ENCODE measurements around the gene L1CAM. TPM values are rescaled to one million over a fixed set of nuclear protein-coding genes. Genes with fewer than 3 reads are reported as not detected.

Gene L1CAM
- total and polyA plus RNA-seq, 4 donors: 0.19 to 0.83 (median 0.47) TPM

DNA sequence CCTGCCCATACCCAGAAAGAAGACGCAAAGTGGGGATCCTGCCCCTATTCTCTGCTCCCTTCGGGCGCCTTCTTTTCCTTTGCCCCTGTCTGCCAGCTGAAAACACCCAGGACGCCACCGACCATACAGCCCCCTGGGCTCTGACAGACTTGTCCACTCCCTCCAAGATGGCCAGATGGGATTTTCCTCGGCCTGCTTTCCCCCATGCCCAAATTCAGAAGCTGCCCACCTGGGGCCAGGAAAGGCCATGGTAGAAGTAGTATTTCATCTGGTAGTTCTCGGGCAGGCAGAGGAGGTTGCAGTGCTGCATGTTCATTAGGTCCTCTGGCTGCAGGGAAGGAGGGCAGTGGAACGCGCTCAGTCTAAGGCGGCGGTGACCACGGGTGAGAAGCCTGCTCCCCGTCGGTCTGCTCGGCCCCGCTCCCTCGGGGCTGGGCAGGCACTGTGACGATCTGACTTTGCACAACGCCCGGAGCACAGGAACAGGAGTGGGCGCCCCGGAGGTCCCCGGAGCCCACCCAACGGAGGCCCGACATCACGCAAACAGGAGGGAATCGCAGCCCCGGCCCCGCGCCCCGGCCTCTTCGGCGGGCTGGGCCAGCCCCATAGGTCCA, 48.3 kb upstream of the L1CAM start:
- Histone ChIP-seq H3K9ac (ENCODE audit: insufficient read depth in 1 of 2, low read length in 2 of 2) (no peak overlapping the region), H3K27ac (ENCODE audit: low read depth in 1 of 2, low read length in 1 of 2) (peak overlapping the region; percentile 42 to 66), H3K36me3 (ENCODE audit: control insufficient read depth in 4 of 4, insufficient read depth in 4 of 4, low read length in 4 of 4) (peaks cover 0 to 11% (median 4%) of the 10 kb centered on the region in 4 donors), H3K4me1 (ENCODE audit: control insufficient read depth in 5 of 5, insufficient read depth in 5 of 5, low read length in 5 of 5) (peaks cover 0 to 8% (median 0%) of the 10 kb centered on the region in 5 donors), H3K27me3 (ENCODE audit: control insufficient read depth in 3 of 3, insufficient read depth in 3 of 3, low read length in 2 of 3) (no peaks in the 10 kb centered on the region), H3K4me3 (peak overlapping the region; percentile 72), H3K9me3 (ENCODE audit: control insufficient read depth in 4 of 4, insufficient read depth in 3 of 4, low read length in 3 of 4) (peaks cover 0 to 3% (median under 1%) of the 10 kb centered on the region in 4 donors)
- ATAC-seq (ENCODE audit: insufficient read depth, low FRiP score): peak; percentile 4
- TF ChIP-seq, protein P1, sequence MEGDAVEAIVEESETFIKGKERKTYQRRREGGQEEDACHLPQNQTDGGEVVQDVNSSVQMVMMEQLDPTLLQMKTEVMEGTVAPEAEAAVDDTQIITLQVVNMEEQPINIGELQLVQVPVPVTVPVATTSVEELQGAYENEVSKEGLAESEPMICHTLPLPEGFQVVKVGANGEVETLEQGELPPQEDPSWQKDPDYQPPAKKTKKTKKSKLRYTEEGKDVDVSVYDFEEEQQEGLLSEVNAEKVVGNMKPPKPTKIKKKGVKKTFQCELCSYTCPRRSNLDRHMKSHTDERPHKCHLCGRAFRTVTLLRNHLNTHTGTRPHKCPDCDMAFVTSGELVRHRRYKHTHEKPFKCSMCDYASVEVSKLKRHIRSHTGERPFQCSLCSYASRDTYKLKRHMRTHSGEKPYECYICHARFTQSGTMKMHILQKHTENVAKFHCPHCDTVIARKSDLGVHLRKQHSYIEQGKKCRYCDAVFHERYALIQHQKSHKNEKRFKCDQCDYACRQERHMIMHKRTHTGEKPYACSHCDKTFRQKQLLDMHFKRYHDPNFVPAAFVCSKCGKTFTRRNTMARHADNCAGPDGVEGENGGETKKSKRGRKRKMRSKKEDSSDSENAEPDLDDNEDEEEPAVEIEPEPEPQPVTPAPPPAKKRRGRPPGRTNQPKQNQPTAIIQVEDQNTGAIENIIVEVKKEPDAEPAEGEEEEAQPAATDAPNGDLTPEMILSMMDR (IDR thresholded peaks at IDR 0.05; ENCODE audit: control extremely low read depth, extremely low read depth): no peak
- no peak for DNase-seq
- 19 to 20% methylated on average over 7 to 33 of the region's 33 CpGs for WGBS, 2 donors

GRCh38 chrX:153933748-153934147, 47.8 kb upstream of the L1CAM start:
- H3K27me3 ChIP-seq (ENCODE audit: control insufficient read depth in 3 of 3, insufficient read depth in 3 of 3, low read length in 2 of 3): no peaks in the 10 kb centered on the region
- ATAC-seq (ENCODE audit: insufficient read depth, low FRiP score) (no peak), DNase-seq (no peak)
- WGBS, 2 donors: 42 to 48% methylated on average over 6 to 7 of the region's 7 CpGs
- peaks cover 0 to 8% (median 0%) of the 10 kb centered on the region in 5 donors for H3K4me1 ChIP-seq (ENCODE audit: control insufficient read depth in 5 of 5, insufficient read depth in 5 of 5, low read length in 5 of 5)
- H3K36me3 ChIP-seq (ENCODE audit: control insufficient read depth in 4 of 4, insufficient read depth in 4 of 4, low read length in 4 of 4): peaks cover 0 to 11% (median 4%) of the 10 kb centered on the region in 4 donors
- peaks cover 0 to 3% (median 1%) of the 10 kb centered on the region in 4 donors for H3K9me3 ChIP-seq (ENCODE audit: control insufficient read depth in 4 of 4, insufficient read depth in 3 of 4, low read length in 3 of 4)
- H3K9ac ChIP-seq (ENCODE audit: insufficient read depth in 1 of 2, low read length in 2 of 2): no peak overlapping the region
- peak overlapping the region; percentile 72 for H3K4me3 ChIP-seq
- peak overlapping the region; percentile 33 to 42 for H3K27ac ChIP-seq (ENCODE audit: low read depth in 1 of 2, low read length in 1 of 2)
- TF ChIP-seq, protein P1 (IDR thresholded peaks at IDR 0.05; ENCODE audit: control extremely low read depth, extremely low read depth): no peak

DNA sequence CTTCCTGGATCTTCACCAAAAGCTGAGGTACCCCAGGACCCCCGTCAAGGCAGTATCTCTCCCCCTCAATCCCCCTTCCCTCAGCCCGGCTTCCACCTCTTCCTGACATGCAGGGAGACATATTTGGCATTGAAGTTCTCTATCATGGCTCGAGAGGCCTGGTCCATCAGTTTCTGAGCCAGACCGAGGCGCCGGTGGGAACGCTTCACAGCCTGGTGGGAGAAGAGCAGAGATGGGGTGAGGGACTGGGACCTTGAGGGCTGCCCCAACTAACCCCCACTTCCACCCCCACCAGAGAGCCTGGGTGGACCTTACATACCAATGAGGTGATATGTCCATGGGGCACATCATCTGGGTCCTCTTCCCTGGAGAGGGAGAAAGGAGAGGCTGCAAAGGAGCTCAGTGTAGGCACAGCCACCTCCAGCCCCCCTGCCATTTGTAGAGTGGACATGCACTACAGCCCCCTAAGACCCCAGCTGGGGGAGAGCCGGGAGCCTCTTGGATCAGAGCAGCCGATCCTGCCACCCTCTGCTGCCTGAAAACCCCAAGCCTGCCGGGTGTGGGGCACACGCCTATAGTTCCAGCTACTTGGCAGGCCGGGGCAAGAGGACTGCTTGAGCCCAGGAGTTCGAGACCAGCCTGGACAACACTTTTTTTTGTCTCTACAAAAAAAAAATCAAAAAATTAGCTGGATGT, 46.4 kb upstream of the L1CAM start:
- DNase-seq (no peak), ATAC-seq (ENCODE audit: insufficient read depth, low FRiP score) (no peak)
- H3K27ac ChIP-seq (ENCODE audit: low read depth in 1 of 2, low read length in 1 of 2): no peak overlapping the region
- WGBS, 2 donors: 92 to 96% methylated on average over 11 to 13 of the region's 13 CpGs
- no peaks in the 10 kb centered on the region for H3K27me3 ChIP-seq (ENCODE audit: control insufficient read depth in 3 of 3, insufficient read depth in 3 of 3, low read length in 2 of 3)
- TF ChIP-seq, protein P1 (IDR thresholded peaks at IDR 0.05; ENCODE audit: control extremely low read depth, extremely low read depth): no peak
- no peak overlapping the region for H3K9ac ChIP-seq (ENCODE audit: insufficient read depth in 1 of 2, low read length in 2 of 2)
- H3K36me3 ChIP-seq (ENCODE audit: control insufficient read depth in 4 of 4, insufficient read depth in 4 of 4, low read length in 4 of 4): peaks cover 0 to 11% (median 4%) of the 10 kb centered on the region in 4 donors
- H3K4me1 ChIP-seq (ENCODE audit: control insufficient read depth in 5 of 5, insufficient read depth in 5 of 5, low read length in 5 of 5): peaks cover 0 to 12% (median 0%) of the 10 kb centered on the region in 5 donors
- H3K9me3 ChIP-seq (ENCODE audit: control insufficient read depth in 4 of 4, insufficient read depth in 3 of 4, low read length in 3 of 4): peaks cover 0 to 3% (median 0%) of the 10 kb centered on the region in 4 donors
- no peak overlapping the region for H3K4me3 ChIP-seq
